ENCODE data around the gene OR10G2. TPM values are rescaled to one million over a fixed set of nuclear protein-coding genes. Genes with fewer than 3 reads are reported as not detected.

The OR10G2 gene
- total RNA-seq: not detected in 2 replicates

GRCh38 chr14:21634840-21635239 is at the start of gene OR10G2:
Gene OR10G2, minus strand, starts transcription at chr14:21634940. Its CDS starts 98 bp downstream, at chr14:21634842.

GRCh38 chr14:21673718-21674117 is 39.0 kb upstream of the OR10G2 start, which contains the start of gene OR4E1:
Gene OR4E1, minus strand, starts transcription at chr14:21673818. Its CDS starts 2,883 bp downstream, at chr14:21670935.

GRCh38 chr14:21653331-21653885 is 18.7 kb upstream of the OR10G2 start, which contains the start of gene OR4E2:
Gene OR4E2, plus strand, starts transcription at chr14:21653835. Its CDS starts 11,248 bp downstream, at chr14:21665083.

Other genes starting within 250 kb of the OR10G2 start
- gene CHD8, start 178.8 kb downstream of the OR10G2 start, total RNA-seq: 57.4 and 60.1 TPM in 2 replicates
- 28.9 and 36.6 TPM in 2 replicates for gene RAB2B, start 158.0 kb downstream of the OR10G2 start, total RNA-seq
- gene TOX4, start 157.7 kb downstream of the OR10G2 start, total RNA-seq: 36.9 and 37.8 TPM in 2 replicates
- 24.6 and 29.7 TPM in 2 replicates for gene METTL3, start 123.6 kb downstream of the OR10G2 start, total RNA-seq
- 3.0 and 4.4 TPM in 2 replicates for gene SALL2, start 108.6 kb downstream of the OR10G2 start, total RNA-seq
- gene OR10G3, start 54.9 kb downstream of the OR10G2 start, total RNA-seq: not detected in 2 replicates
- gene OR4E2, start 18.9 kb upstream of the OR10G2 start, total RNA-seq: not detected in 2 replicates
- not detected in 2 replicates for gene OR4E1, start 38.9 kb upstream of the OR10G2 start, total RNA-seq